Measurements from ENCODE around the gene FADS1. TPM values are rescaled to one million over a fixed set of nuclear protein-coding genes. Genes with fewer than 3 reads are reported as not detected.

FADS1 gene
- total RNA-seq, 4 donors from 2014 or later = 15.8 to 115 (median 29.4) TPM

- TF ChIP-seq, protein P1, sequence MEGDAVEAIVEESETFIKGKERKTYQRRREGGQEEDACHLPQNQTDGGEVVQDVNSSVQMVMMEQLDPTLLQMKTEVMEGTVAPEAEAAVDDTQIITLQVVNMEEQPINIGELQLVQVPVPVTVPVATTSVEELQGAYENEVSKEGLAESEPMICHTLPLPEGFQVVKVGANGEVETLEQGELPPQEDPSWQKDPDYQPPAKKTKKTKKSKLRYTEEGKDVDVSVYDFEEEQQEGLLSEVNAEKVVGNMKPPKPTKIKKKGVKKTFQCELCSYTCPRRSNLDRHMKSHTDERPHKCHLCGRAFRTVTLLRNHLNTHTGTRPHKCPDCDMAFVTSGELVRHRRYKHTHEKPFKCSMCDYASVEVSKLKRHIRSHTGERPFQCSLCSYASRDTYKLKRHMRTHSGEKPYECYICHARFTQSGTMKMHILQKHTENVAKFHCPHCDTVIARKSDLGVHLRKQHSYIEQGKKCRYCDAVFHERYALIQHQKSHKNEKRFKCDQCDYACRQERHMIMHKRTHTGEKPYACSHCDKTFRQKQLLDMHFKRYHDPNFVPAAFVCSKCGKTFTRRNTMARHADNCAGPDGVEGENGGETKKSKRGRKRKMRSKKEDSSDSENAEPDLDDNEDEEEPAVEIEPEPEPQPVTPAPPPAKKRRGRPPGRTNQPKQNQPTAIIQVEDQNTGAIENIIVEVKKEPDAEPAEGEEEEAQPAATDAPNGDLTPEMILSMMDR (IDR thresholded peaks at IDR 0.05; ENCODE audit: low read depth) = no peak
These were observed 17.7 kb upstream of the FADS1 start for GRCh38 chr11:61834278-61835048.

- TF ChIP-seq, protein P1 (IDR thresholded peaks at IDR 0.05; ENCODE audit: low read depth) = no peak
These were observed 17.1 kb upstream of the FADS1 start for GRCh38 chr11:61833926-61834277.

GRCh38 chr11:61833471-61833870 is 16.7 kb upstream of the FADS1 start:
- TF ChIP-seq, protein P1 (IDR thresholded peaks at IDR 0.05; ENCODE audit: low read depth) = no peak

DNA sequence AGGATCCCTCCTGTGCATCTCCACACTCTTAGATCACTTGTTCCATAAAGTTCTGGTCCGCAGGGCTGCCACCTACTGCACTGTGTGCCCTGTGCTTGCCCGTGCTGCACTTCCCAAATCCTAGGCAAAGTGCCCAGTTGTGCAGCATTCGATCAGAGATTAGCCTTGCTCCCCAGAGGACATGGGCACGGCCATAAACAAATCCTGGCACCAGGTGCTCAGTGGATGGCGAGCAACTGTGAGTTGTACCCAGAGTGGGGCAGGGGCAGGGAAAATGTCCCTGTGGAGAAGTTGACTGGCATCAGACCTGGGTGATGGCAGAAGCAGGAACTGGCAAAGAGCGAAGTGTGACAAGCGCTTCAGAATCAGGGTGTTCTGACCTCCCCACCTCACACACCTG is 16.0 kb upstream of the FADS1 start:
- TF ChIP-seq, protein P1 (IDR thresholded peaks at IDR 0.05; ENCODE audit: low read depth) = no peak

GRCh38 chr11:61832207-61832606 is 15.4 kb upstream of the FADS1 start:
- TF ChIP-seq, protein P1 (IDR thresholded peaks at IDR 0.05; ENCODE audit: low read depth) = no peak

DNA sequence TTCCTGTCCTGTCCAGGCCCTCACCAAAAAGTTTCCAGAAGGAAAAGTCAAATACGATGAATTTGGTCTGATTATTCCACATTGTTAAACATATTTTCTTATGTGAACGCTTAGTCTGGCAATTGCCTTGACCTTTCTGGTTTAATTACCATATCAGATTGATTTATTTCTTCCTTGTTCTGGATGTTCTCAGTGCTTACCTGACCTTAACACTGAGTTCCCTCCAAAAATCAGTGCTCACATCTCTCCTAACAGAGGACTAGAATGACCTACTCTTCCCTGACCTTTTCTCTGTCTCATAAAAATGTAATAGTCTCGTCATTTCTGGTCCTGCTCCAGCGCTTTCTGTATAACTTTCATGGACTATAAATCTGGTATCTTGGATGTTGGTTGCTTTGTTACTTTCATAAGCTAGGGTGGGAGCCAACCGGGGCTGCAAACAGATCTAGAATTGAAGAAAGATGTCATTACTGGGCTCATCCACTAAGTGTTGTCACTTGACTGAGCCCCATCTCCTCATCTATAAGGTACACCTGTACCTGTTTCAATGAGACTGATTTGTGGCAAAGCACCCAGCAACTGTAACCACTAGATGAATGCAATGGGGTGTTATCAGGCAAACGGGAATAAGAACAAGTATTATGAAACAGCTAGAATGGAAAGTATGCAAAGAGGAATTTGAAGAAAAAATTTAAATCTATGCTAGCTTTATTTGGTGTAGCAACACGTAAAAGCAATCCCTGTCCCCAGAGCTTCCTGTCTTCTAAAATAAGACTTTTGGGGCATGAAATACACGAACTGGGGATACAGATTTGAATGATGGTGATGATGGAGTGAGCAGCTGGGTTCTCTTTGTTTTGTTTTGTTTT is 13.7 kb upstream of the FADS1 start:
- TF ChIP-seq, protein P1 (IDR thresholded peaks at IDR 0.05; ENCODE audit: low read depth) = no peak

DNA sequence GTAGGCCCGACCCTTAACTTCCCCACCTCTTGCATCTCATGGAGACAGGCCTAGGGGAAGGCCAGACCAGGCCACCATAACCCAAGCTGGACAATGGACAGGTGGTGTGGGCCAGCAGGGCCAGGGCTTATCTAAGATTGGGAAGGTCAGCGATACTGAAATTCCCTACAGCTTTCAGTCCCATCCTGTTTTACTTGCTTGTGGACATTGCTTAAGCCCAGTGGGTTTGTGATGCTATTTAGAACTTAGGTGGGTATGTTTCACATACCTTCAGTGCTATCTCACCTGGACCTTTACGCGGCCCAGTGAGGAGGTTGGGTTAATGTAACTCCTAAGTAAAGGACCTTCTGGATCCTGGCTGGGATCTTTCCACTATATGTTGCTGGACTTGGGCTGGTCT is 13.0 kb upstream of the FADS1 start:
- TF ChIP-seq, protein P1 (IDR thresholded peaks at IDR 0.05; ENCODE audit: low read depth) = no peak

Measured in subcutaneous adipose tissue (tissue), 4 donors.